ENCODE data around the gene SFI1.
A peak's percentile ranks its signal among the peaks of the same experiment; 100 is the strongest.

The SFI1 gene

DNA sequence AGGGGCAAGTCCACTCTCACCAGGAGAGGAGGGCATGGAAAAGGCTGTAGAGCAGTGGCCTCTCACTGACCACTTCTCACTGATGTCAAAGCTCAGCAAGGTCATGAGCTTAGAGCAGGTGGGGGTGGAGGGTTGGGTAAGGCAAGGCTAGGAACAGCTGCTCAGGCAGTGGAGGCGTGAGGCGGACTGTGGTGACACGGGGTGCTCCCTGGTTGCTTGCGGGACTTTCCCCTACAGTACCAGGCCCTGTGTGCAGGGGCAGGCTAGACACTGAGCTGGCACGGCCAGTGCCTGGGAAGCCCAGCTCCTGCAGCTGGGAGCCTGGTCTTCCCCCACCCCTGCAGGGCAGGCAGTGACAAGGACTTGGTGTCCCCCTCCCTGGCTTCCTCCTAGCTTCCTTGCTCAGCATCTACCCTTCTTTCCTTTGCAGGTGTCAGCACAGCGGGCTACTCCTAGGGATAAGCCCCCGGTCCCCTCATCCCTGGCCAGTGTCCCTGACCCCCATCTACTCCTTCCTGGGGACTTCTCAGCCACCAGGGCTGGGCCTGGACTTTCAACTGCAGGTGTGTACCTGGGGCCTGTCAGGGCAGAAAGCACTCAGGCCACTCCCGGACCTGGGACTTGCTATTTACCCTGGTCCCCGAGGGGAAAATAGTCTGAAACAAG, 120.1 kb downstream of the SFI1 start:
- no peak for DNase-seq (ENCODE audit: low read depth, low spot score)

DNA sequence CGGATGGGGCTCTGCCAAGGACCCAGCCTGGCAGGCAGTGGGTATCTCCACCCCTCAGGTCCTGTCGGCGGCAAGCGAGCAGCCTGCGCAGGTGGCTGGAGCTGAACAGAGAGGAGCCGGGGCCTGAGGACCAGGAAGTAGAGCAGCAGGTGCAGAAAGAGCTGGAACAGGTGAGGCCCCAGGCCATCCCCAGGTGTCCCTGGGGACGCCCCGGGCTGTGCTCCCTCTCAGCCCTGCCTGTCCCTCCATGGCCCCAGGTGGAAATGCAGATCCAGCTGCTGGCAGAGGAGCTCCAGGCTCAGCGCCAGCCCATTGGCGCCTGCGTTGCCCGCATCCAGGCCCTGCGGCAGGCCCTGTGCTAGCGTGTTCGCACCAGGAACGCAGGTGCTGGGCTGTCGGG, 121.7 kb downstream of the SFI1 start:
- no peak for DNase-seq (ENCODE audit: low read depth, low spot score)

DNA sequence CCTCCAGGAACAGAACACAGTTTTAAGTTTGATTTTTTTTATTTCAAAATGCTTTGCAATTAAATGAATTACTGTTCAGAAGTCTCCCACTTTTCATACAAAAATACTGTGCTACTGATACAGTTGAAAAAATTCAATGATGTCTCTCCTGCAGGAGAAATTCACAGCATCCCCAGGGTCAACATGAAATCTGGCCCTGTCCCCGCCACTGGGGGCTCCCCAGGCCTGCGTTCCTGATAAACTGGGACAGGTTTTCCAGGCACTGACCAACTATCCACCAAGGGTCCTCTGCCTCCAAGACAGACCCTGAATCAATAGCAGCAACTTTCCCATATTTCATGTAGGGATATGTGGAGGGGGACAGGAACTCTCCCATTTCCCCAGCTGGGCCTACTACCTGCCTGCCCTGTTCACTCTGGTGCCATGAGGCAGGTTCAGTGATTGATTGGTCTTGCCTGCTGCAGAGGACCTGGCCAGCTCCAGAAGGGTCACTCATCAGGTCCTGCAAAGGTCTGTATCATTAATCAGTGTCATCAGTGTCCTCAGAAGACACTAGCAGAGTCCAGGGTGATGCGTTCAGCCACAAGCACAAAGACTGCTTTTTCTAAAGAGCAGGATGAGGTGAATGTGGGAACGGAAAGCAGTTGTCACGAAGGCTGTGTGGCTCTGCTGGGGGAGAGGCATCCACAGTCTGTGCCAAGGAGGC, 122.3 kb downstream of the SFI1 start:
- DNase-seq (ENCODE audit: low read depth, low spot score): no peak

DNA sequence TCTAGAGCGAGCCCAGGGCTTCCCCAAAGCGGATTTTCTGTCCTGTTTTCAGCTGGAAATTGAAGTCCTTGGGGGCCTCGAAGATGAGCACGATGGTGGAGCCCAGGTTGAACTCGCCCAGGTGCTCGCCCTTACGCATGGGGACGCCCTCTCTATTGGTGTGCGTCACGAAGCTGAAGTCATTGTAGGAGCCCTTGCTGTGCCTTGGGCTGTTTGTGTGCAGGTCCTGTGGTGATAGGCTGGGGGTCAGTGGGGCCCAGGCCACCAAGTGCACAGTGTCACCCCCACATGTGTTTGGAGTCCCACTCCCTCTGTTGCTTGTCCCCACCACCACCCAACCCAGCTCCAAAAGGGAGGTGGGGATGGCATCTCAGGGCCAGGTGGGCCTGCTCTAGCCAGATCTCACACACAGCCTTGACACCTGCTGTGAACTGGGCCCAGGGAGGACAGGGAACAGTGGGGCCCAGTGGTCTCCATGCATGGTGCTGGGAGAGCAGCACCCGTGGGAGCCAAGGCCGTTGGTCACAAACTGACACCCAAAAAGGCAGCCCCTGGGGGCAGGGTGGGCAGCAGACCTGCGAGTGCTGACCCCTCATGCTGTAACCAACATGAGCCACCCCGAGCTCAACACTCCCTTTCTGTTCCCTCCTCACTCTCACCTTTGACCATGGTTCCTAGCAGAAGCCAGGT, 123.4 kb downstream of the SFI1 start:
- no peak for DNase-seq (ENCODE audit: low read depth, low spot score)

DNA sequence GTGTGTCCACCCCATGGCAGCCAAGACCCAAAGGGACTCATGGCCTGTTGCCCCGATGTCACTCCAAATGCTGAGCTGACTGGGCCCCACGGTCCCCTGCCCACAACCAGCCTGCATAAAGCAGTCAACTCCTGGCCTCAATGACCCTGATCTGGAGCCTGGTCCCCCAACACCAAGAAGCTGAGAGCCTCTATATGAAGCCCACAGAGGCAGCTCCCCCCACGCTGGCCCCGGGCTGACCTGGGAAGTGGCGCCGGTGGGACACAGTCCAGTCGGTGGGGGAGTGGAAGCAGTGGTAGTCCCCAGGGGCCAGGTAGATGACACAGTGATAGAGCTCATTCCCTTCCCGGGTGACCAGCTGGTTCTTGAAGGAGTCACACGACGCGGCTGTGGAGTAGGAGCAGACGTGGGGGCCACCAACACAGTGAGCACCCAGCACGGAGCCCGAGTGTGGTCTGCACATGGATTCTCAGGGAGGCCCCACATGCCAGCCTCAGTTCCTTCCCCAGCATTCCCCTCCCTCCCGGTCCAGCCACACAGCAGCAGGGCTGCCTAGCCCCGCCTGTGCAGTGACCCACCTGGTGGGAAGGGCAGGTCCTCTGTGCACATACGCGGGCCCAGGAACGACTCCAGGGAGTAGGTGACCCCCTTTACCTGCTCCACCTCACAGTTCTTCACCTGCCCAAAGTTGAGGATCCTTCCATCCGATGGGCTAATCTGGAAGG, 124.6 kb downstream of the SFI1 start:
- no peak for DNase-seq (ENCODE audit: low read depth, low spot score)

DNA sequence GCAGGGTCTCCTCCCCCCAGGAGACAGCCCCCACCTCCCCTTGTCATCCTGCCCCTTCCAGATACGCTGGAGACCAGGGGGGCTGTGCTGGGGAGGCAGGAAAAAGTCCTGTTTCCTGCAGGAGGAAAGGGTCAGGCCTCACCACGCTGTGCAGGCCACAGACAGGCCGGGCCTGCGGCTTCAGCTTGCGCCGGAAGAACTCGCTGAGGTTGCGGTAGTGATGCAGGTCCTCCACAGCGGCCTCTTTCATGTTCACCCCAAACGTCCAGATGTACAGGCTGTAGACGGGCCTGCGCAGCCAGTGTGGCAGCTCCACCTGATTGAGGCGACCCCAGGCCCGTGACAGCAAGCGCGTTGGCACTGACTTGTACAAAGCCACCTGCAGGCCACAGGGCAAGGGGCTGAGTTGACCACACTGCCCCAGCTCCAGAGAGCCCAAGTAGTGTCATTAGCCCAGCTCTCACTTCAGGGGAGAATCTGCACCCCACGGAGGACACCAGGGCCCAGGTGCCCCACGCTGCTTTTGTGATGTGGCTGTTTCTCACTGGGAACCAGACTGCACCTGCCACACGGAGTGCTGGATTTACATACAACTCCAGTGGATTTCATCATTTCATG, 125.3 kb downstream of the SFI1 start:
- no peak for DNase-seq (ENCODE audit: low read depth, low spot score)

DNA sequence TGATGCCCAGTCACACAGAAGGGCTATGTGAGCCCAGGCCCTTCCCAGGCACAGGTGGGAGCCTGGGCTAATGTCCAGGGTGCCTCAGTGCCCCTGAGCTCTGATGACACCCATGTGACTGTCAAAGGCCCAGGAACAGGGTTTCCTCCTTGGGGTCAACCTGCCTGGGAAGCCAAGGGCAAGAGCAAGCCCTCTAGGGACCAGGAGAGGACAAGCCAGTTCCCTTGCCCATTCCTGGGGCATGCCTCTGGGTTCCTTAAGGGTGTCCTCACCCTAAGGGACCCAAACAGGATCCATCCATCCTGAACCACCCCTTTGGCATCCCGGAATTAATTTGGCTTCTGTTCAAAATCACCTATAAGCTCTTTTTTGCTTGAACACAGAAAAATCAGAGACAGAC, 126.6 kb downstream of the SFI1 start:
- DNase-seq (ENCODE audit: low read depth, low spot score): no peak

DNA sequence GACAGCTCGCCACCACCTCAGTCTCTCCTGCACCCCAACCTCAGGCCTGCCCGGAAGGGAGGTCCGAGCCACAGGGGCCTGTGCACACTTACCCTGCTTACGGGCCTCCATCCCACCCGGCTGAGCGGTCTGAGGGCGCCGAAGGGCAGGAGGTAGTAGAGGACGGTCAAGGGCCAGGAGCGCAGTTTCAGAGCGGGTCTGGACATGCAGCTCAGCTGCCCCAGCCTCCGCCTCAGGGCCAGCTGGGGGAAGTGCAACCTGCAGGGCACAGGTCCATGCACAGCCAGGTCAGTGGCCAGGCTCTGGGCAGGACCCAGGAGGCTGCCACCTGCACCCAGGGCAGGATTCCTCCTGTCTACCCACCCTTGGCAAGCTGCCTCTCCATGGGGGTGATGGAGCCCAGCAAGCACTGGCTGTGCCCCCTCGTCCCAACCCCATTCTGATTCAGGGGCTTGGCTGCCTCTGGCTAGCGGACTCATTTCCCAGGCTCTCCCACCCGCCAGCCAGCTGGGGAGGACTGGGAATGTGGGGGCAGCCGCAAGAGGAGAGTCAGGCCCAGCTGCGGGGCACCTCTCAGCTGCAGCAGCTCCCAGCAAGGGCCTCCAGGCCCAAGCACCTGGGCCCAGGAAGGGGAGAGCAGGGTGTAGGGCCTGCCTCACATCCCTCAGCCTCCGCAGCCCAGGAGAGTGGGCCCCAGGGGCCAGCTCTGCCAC, 127.4 kb downstream of the SFI1 start:
- DNase-seq (ENCODE audit: low read depth, low spot score): no peak

DNA sequence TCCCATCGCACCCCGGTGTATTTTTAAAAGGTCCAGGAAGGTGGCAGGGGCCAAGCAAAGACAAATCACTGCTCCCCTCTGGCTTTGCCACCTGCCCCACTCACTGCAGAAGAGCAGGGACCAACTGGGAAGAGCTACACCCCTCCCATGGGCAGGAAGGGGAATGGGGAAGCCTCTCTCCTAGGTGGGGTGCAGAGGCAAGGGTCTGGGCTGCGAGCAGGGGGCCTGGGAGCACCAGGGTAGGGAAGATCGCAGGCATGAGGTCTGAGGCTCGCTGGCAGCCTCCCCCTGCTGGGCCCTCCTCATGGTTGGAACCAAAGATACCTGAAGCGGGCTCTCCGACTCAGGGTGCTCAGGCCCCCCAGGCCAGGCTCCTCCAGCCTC, 128.9 kb downstream of the SFI1 start:
- DNase-seq (ENCODE audit: low read depth, low spot score): no peak

DNA sequence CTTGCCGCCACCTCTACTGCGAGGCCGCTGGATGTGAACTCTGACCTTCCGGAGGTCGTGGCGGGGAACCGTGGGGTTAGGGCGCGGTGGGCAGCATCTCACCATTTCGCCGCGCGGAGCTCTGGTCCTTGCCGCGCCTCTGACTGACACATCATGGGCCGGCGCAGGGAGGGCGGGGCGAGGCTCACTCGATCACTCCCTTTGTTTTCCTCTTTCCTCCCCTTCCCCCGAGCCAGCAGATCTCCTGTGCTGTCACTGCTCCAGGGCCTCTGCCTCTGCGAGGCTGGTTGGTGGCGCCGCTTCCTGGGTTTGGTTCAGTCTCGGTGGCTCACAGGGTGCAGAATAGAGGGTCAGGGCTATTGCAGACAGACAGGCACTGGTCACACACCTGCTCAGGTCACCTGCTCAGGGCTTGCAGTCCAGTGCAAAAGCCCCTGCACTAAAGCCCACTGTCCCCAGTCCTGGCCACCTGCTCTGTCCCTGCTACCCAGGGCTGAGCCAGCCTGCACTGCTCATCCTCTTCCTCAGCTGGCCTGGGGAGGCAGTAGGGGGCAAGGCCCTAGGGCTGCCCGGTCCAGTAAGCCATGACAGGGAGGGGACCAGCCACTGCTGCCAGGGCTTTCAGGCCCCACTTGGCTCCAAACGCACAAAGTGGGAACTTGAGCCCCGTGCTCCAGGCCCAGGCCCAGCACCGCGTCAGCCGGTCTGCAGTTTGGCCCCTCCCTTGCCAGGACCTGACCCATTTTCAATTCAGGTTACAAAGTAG, 129.5 kb downstream of the SFI1 start:
- no peak for DNase-seq (ENCODE audit: low read depth, low spot score)

DNA sequence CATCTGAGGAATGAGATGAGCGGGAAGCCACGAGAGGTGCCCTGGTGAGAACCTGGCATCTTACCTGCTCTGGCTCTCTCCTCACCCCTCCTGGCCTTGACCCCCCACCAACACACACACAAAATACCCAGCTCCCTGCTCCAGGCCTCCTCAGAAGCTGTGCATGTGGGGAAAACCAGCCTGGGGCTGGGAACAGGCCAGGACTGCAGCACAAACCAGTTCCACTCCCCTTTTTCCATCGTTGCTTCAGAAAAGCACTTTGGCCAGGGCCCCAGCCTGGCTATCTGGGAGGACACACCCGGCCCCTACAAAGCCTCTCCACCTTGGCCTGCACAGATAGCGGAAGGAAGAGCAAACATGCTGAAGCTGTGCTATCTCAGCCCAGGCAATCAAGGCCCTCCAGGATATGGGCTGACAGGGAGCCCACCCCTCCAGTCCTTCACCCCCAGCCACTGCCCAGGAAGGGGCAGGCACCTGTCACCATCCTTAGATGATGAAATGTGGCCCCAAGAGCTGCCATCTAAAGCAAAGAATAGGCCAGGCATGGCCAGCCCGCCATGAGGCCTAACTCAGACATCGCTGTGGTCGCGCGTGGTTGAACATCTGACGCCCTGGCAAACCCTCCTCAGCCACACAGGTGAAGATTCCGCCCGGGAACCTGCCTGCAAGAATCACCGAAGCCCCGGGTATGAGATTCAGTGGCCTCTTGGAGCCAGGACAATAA, 130.3 kb downstream of the SFI1 start:
- no peak for DNase-seq (ENCODE audit: low read depth, low spot score)

DNA sequence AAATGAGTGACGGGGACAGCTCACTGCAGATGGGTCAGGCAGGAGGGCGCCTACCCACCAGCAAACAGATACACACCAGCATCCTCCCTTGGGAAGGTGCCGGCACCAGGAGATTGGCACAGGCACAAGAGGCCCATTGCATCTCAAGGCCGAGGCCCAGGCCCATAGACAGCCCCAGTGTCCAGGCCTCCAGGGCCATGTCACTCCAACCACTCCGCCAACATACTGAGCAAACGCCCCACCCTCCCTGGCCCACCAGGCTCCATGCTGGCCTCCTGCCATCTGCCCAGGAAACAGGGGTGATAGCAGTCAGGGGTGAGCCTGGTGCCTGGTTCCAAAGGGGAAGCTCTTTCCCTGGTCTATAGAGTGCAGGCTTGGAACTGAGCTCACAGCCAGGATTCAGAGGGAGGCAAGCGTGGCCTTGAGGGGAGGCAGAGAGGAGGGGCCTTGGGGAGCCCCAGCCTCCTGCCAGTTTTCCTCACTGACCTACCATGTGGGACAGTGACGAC, 130.9 kb downstream of the SFI1 start:
- no peak for DNase-seq (ENCODE audit: low read depth, low spot score)

DNA sequence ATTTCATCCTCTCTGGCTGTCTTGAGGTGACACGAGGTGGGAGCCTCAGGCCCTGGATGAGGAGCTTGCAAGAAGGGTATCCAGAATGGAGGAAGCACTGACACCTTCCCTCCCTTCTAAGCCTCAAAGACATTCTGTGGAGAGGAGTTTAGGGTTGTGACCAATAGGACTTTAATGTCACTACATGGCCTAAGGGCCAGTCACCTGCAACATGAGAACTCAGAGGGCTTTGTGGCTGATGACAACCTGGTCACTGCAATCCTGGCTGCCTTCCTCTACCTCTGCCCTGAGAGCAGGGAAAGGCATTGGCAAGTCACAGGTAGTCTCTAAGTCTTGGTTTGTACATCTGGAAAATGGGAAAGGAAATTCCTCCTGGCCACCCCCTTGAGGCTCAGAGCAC, 132.0 kb downstream of the SFI1 start:
- no peak for DNase-seq (ENCODE audit: low read depth, low spot score)

DNA sequence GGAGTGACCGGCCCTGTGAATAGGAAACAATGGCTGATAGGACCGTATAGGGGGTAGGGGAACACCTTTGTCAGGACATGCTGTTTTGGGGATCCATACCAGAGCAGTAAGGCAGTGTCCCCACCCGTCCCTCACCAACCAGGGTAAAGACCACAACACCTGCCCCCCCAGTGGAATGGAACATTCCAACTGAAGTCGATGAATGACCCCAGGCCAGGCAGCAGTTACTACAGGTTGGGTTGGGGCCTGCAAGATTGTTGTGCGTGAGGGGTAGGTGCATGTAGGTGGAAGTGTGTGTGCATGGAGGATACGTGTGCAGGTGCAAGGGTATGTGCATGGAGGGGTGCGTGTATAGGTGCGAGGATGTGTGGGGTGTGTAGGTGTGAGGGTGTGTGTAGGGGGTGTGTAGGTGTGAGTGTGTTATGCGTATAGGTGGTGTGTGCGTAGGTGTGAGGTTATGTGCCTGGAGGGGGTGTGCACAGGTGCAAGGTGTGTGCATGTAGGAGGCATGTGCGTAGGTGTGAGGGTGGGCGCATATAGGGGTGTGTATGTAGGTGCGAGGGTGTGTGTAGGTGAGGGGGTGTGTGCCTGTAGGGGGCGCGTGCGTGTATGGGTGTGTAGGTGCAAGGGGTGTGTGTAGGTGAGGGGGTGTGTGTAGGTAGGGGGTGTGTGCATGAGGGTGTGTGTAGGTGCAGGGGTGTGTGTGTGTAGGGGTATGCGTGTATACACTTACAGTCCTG, 132.8 kb downstream of the SFI1 start:
- no peak for DNase-seq (ENCODE audit: low read depth, low spot score)

DNA sequence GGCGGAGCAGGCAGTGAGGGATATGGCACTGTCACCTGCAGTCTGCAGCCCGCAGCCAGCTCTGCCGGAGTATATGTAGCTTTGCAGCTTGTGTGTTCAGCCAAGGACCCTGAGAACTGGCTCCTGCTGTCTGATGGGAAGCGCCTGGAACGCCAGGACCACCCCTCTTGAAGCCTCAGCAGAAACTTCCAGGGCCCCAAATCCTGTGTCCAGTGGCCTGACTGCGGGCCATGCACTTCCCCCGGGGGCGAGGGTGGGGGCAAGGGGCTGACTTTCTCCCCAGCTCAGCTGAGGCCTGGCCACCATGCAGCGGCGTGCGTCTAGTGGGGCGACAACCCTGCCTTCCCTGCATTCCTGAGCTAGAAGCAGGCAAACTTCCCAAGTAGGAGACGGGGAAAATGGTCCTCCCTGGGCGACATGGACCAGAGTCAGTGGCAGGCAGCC, 133.4 kb downstream of the SFI1 start:
- no peak for DNase-seq (ENCODE audit: low read depth, low spot score)

DNA sequence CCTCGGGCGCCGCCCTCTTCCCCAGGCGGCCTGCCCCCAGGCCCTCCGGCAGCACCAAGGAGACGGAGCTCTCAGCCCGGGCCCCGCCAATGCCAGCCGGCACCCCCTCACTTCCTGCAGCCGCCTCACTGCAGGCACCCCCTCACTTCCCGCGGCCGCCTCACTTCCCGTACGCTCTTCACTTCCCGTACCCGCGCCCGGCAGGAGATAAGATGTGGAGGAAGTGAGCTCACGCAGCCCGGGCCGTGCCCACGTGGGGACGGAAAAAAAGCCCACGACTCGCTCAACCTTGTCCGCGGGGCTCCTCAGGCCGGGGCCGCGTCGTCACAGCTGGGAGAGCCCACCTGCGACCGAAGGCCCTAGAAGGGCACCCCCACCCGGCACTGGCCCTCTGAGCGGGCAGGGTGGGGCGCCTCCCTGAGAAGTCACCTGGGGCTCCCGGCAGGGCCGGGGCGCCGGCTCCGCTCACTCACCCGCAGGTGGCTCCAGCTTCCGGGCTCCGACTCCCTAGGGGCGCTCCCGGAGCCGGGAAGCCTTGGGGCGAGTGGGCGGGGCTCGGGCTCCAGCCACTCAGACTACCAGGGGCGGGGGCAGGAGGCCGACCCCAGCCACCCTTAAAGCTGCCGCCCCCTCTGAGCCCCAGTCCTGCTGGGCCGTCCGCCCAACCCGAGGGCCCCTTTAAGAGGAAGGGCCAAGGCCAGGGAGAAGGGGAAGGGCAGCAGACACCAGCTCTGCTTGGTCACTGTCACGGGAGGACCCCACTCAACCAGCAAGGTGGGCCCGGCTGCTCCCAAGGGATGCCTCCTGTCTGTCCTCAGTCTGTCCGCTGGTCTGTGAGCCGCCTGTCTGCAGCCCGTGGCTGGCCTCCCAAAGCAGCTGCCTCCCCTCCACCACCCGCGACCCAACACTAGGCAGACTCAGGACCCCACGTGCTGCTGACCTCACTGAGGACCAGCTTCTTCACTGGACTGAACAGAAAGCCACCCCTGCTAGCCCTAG, 134.3 kb downstream of the SFI1 start:
- peak; percentile 69 for DNase-seq (ENCODE audit: low read depth, low spot score)

DNA sequence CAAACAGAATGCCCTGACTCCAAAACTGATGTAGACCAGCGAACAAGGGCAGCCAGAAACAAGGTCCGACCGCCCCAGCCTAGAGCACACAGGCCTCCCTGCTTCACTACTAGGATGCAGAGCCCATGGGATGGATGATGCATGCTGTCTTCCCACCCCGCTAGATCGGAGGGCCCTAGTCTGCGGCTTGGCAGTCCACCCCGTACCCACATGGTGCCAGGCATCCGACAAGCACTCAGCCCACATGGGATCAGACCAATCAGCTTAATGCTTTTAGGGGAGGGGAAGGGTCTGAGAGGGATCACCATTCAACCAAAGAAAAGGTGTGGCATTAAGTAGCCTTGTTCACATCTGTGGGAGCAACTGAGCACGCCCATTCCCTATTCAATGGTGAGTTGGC, 135.1 kb downstream of the SFI1 start:
- no peak for DNase-seq (ENCODE audit: low read depth, low spot score)

Measured in activated naive CD8-positive, alpha-beta T cell treated with anti-CD3 and anti-CD28 coated beads, Interleukin-2, amount 50 U/mL, for 16 hours (primary cell).